Thyroid gland (tissue), 4 donors: ENCODE measurements around the gene HLA-F.

ENCODE experiments used
- POLR2A ChIP-seq, 2 donors: fragments of 450-650 bp; IDR thresholded peaks; one replicate each; pipeline ENCODE4 v1.6.1; 2017; ENCODE audit warnings: antibody characterized with exemption in 2 of 2, mild to moderate bottlenecking in 2 of 2, moderate library complexity in 1 of 2
- TF ChIP-seq, protein P1 (sequence below), 6 experiments: fragments of 200-600 bp in 3 of 6; fragments of 450-650 bp in 3 of 6; sonication (generic) in 3 of 6; IDR thresholded peaks; one replicate each; pipeline ENCODE4 v1.5.1; 2016 to 2019; ENCODE audit warnings: antibody characterized with exemption in 6 of 6, mild to moderate bottlenecking in 2 of 6, inconsistent platforms in 1 of 6, moderate library complexity in 1 of 6

DNA sequence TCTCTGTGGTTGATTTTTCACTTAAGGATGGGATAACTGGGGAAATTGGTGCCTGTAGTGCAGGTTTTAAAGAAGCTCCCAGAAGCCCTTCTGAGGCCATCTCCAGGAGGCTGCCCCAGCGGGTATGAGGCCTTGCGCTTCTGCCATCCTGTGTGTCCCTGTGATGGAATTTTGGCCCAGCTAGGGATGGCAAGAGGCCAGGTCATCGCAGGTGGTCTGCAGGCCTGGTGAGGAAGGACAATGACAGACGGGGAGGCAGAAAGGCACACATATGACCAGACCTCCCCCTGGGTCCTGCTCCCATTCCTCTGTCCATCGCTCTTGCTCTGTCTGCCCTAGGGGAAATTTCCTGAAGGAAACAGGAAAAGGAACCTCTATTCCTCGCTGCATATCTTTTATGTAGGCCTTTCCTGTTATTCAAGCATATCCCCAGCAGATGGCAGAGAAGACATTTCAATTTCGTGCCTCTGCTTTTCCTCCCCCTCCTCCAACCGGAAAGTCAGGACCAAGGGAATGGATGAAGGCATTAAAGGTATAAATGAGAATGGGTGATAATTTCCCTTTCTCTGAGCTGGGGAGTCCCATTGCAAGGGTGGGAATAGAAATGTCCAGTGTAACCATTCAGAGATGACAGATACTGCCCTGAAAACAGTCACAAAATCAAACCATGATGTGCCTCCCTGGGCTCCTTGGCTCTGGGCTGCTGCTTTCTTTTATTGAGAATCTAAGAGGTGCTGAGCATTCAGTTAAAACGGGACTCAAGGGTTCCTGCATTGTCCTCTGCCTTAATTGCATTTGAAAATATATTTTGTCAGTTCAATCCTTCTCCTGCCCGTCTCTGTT, 17.6 kb upstream of the HLA-F start:
- TF ChIP-seq, protein P1, sequence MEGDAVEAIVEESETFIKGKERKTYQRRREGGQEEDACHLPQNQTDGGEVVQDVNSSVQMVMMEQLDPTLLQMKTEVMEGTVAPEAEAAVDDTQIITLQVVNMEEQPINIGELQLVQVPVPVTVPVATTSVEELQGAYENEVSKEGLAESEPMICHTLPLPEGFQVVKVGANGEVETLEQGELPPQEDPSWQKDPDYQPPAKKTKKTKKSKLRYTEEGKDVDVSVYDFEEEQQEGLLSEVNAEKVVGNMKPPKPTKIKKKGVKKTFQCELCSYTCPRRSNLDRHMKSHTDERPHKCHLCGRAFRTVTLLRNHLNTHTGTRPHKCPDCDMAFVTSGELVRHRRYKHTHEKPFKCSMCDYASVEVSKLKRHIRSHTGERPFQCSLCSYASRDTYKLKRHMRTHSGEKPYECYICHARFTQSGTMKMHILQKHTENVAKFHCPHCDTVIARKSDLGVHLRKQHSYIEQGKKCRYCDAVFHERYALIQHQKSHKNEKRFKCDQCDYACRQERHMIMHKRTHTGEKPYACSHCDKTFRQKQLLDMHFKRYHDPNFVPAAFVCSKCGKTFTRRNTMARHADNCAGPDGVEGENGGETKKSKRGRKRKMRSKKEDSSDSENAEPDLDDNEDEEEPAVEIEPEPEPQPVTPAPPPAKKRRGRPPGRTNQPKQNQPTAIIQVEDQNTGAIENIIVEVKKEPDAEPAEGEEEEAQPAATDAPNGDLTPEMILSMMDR (IDR thresholded peaks at IDR 0.05), result peak in 4 of 6 experiments; percentile 54 to 66 (median 62)
- TF ChIP-seq POLR2A (IDR thresholded peaks at IDR 0.05), result no peak
